Dermis blood vessel endothelial cell (primary cell): ENCODE measurements around the gene RTN4RL1. TPM values are rescaled to one million over a fixed set of nuclear protein-coding genes. Genes with fewer than 3 reads are reported as not detected.

Experiments used
- DNase-seq: peaks from one replicate; pipeline ENCODE4 v3.0.0; 2010
- total RNA-seq: library from RNA; depleted of rRNA; stranded (reverse); fragments of >200 nt; gene quantifications from 2 replicates; pipeline ENCODE4 v1.2.3, GENCODE V29; 2014

The RTN4RL1 gene
- total RNA-seq, 1 donor from 2014 or later, result 0.51 TPM

DNA sequence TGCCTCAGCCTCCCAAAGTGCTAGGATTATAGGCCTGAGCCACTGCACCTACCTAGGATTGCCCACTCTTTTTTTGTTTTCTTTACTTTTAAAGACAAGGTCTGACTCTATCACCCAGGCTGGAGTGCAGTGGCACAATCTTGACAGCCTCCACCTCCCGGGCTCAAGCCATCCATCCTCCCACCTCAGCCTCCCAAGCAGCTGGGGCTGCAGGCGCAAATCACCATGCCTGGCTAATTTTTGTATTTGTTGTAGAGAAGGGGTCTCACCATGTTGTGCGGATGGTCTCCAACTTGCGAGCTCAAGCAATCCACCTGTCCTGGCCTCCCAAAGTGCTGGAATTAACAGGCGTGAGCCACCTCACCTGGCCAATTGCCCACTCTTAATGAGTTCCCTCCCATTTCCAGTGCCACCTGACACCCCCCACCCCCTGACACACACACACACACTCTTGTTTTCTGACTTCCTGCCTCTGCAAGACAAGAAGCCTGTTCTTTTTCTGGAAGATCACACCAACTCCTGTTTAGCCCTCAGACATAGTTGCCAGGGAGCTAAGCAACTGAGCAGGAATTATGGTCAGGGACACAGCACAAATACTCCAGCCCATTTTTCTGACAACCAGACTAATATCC lies 19.2 kb upstream of the RTN4RL1 start:
- no peak for DNase-seq

DNA sequence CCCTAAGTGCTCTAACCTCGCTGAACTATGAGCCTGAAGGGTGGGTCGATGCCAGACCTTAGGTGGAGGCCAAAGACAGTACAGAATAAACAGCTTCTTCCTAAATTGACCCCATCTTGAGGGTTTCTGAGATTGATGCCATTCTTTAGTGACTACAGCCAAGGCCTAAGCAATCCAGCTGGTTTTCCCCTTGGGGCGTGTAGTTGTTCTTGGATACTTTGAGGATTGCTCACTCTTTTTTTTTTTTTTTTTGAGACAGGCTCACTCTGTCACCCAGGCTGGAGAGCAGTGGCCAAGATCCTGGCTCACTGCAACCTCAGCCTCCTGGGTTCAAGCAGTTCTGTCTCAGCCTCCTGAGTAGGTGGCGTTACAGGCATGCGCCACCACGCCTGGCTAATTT lies 18.7 kb upstream of the RTN4RL1 start:
- DNase-seq, result no peak

DNA sequence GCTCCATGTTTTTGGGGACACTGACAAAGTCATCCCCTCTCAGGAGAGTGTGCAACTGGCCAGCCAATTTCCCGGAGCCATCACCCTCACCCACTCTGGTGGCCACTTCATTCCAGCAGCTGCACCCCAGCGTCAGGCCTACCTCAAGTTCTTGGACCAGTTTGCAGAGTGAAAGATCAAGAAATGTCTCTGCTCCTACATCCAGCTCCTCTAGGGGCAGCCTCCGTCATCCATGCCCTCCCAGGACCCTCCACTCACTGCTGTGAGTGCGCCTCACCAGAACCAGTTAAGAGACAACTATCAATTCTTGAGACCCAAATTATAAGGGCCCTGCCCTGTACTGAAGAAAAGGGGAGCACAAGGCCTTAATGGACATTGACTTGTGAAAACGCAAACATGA lies 17.8 kb upstream of the RTN4RL1 start:
- no peak for DNase-seq

DNA sequence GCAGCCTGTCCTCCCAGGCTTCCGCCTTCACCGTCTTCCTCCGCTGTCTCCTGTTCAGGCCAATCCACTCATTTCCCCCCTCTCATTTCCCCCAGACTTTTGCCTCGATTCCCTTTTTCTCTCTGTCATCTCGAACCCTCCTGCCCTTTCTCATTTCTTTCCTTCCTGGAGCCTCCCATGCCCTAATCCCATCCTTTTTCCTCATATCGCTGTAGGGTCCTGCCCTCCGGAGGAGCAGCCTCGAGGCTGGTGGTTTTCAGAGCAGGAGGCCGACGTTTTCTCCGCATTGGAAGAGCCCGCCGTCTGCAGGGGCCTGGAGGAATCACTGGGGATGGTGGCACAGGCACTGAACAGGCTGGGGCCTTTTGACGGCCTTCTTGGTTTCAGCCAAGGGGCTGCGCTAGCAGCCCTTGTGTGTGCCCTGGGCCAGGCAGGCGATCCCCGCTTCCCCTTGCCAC lies 17.3 kb upstream of the RTN4RL1 start:
- DNase-seq, result peak; percentile 73

DNA sequence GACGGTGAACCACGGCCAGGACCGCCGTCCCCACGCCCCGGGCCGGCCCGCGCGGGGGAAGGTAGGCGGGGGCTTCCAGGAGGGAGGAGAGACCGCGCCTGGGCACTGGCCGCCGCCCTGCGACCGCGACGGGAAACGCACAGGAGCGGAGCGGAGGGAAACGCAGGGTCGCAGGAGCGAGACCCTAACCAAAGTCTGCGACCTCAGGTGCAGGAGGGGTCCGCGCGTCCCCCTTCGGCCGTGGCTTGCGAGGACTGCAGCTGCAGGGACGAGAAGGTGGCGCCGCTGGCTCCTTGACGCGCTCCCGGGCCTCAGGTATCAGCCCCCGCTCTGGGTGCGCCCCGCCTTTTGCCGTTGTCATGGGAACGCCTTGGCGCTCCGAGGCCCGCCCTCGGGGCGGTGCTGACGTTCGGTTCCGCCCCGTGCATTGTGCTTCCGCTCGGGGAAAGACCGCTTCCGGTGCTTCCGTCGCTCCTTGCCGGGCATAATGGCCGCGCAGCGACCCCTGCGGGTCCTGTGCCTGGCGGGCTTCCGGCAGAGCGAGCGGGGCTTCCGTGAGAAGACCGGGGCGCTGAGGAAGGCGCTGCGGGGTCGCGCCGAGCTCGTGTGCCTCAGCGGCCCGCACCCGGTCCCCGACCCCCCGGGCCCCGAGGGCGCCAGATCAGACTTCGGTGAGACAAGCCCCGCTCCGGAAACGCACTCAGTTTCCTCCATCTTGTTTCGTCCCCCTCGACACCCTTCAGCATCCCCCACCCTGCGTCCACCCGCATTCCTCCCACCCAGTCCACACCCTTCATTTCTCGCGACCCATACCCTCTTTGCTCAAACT lies 16.6 kb upstream of the RTN4RL1 start, which contains the start of gene OVCA2:
Gene OVCA2, plus strand, starts transcription at position 462 of the 829 bp plus-strand sequence. Its CDS starts 26 bp downstream, at position 488.
- DNase-seq, result peak; percentile 96

DNA sequence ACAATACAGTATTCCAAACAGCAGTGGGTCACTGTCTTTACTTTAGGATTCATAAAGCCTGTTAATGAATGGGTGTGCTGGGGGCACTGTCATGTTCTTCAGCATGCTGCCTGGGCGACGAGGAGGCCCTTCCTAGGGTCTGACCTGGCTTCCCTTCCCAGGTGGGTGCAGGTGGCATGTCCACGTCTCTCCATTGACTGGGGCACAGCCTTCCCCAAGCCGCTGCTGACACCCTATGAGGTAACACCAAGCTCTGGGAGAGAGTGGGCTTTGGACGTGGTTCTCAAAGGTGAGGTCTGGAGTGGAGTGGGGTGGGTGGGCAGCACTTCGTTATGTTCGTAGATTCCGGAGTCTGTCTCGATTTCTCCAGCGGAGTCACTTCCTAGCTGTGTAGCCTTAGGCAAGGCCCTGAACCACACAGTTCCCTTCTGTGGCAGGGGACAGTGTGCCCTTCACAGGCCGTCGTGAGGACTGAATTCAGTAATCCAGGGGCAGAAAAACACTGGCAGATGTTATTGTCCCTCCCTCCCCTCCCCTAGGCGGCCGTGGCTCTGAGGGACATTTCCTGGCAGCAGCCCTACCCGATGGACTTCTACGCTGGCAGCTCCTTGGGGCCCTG lies 15.9 kb upstream of the RTN4RL1 start:
- no peak for DNase-seq

DNA sequence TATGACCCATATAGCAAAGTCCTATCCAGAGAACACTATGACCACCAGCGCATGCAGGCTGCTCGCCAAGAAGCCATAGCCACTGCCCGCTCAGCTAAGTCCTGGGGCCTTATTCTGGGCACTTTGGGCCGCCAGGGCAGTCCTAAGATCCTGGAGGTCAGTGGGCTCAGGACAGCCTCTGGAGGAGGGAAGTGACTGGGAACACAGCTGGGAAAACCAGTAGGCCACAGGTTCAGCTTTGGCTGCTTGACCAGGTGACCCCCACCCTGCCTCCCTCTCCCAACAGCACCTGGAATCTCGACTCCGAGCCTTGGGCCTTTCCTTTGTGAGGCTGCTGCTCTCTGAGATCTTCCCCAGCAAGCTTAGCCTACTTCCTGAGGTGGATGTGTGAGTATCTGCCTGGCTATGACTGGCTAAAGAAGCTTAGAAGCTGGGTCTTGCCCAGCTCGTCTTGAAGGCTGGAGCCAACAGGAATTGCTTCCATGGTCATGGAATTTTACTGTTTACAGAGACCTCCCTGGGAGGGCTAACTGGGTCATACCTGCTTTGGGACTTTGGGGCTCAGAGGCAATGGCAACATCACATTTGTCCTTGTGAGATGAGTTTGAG lies 15.2 kb upstream of the RTN4RL1 start:
- DNase-seq, result no peak

DNA sequence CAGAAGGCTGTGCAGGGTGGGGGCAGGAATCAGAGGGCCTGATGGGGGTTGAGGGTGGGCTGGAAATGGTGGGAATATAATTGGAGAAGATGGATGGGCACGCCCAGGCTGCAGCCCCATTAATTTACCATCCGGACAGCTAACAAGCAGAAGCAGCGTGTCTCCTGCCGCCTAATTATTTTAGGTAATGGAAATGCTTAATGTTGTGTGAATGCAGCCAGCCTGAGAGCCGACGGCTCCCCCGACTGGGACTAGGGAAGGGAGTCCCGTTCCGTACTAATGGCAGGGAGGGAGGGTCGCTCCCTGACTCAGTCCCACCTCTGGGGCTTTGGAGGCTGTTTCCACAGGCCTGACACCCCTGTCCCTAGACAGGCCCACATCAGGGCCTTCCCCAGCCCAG lies 12.0 kb upstream of the RTN4RL1 start:
- no peak for DNase-seq

DNA sequence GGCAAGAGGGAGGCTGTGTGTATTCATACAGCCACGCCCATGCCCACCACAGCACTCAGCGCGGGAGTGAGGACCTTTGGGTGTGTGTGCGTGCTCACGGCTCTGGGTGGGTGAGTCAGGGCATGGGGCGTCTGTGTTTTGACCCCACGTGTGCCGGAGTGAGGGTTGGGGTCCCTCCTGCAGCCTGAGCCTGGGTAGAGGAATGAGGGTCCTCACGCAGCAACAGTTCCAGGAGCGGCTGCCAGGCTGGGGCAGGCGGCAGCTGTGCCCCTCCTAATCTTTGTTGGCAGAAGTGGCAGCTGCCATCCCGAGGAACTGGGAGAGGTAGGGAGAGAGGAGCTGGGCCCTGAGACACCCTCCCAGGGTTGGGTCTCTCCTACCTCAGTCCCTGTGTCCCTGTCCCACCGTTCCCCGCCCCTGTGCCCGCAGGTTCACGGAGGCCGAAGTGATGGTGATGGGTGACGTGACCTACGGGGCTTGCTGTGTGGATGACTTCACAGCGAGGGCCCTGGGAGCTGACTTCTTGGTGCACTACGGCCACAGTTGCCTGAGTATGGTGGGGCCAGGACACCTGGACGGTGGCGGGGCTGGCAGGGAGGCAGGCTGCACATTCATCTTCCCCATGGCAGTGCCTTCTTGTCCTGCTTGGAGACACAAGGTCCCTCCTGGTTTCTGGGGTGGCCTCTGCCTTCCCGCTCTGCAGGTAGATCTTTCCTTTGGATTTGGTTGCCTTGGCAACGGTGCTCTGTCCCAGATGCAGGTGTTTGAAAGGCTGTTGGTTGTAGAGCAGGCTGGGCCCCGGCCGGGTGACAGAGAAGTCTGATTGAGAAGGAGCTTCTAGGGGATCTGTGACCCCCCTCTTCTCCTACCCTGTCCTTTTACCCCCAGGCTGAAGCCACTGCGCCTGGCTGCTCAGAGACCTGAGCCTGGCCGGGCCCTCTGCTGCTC lies 10.7 kb upstream of the RTN4RL1 start:
- DNase-seq, result no peak

DNA sequence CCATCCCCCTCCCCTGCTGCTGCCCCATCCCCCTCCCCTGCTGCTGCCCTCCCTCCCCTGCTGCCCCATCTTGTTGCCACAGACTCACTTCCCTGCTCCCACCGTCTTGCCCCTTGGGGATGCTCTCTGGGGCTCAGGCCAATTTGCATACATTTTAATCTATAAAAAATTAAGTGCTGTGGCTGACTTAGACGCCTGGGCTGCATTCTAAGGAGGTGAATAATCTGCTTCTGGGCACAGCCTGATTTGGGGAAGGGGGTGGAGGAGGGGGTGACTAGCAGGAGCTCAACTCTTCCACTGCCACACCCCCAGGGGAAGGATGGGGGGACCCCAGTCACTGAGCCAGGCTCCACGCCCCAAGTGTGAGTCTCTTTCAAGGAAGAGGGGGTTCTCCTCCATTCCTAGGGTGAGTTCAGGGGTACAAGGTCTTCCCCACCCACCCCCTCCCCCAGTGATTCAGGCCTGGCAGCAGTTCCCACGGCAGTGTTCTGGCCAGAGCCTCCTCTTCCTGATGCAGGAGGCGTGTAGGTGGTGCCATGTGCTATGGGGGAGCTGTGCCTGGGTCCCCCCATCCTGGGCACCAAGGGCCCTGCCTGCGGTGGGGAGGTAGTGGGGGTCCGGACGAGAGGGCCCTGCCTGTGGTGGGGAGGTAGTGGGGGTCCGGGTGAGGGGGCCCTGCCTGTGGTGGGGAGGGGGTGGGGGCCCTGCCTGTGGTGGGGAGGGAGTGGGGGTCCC lies 9.8 kb upstream of the RTN4RL1 start:
- DNase-seq, result no peak

DNA sequence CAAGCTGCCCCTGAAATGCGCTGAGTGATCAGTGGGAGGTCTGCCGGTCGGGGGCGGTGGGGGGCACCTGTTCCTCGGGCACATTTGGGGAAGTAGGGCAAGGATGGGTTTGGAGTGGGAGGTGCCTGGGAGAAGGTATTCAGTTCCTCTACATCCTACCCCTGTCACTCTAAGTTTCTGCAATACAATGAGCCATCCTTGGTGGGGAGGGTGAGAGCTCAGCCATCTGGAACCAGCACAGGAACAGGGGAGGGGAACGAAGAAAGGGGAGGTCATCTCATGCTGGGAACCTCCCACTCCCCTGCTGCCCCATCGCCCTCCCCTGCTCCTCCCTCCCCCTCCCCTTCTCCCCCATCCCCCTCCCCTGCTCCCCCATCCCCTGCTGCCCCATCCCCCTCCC lies 9.0 kb upstream of the RTN4RL1 start:
- no peak for DNase-seq

DNA sequence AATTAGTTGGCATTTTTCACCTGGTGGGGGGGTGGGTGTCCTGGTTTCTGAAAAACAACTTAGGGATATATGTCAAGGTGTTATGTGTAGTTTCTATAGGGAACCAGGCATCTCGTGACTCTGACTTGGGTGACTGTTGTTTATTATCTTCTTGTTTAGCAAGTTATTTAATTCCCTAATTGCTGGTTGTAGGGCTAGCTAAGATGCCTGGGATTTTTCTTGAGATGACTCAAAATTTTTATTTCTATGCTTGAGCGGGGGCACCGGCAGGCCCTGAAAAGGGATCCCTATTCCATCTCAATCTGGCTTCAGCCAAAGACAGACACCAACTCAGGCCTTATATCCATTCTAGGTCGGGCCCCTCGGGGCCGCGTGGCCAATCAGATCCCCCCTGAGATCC lies 8.0 kb upstream of the RTN4RL1 start:
- no peak for DNase-seq

DNA sequence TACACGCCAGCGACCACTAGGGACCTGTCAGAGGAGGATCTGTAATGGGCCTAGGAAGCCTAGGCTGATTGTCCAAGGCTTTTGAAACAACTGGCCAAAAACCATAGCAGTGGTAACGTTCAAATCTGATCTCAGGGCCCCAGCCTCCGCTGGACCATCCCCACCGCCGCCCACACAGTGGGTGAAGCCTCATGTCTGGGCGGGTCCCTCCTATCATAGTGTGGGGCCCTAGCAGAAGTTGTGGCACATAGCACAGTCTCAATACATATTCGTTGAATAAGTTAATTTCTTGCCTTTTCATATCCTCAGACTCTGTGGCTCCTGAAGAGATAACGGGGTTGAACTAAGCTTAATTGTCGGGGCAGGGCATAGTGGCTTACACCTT lies 5.6 kb upstream of the RTN4RL1 start:
- DNase-seq, result peak; percentile 94

DNA sequence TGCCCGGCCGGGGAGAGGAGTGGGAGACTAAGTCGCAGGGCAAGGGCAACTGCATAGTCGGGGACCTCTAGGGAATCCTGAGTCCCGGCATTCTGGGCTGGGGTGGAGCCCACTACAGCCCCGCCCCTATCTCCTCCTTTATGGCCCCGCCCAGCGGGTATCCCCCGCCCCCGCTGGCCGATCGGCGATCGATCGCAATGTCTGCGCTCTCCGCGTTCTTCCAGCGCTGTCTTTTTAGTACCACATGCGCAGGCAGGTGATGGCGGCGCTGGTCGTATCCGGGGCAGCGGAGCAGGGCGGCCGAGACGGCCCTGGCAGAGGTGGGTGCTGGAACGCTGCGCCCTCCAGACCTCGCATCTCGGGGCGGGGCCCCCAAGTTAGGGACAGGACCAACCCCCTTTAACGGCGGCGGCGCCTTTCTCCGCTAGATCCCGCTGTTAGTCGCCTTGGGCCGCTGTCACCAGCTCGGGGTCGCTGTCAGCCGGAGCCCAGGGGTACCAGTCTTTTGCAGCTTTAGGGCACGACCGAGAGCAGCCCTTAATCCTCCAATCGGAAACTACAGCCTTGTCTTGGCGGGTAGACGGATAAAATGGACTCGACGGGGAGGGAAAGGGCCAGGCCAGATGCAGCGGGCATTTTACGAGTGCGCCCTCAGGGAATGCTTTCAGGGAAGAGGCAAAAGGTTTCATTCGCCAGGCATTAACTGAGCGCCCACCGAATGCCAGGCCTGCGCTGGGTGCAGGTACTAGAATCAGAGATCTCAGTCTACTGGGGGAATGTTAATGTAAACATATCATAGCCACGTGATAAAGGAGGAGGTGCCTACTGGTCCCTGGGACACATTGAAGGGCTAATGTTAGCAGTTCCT lies 5.0 kb upstream of the RTN4RL1 start, which contains the start of gene DPH1:
Gene DPH1, plus strand, starts transcription at position 243 of the 868 bp plus-strand sequence. Its CDS starts 17 bp downstream, at position 260.
- peak; percentile 92 for DNase-seq

DNA sequence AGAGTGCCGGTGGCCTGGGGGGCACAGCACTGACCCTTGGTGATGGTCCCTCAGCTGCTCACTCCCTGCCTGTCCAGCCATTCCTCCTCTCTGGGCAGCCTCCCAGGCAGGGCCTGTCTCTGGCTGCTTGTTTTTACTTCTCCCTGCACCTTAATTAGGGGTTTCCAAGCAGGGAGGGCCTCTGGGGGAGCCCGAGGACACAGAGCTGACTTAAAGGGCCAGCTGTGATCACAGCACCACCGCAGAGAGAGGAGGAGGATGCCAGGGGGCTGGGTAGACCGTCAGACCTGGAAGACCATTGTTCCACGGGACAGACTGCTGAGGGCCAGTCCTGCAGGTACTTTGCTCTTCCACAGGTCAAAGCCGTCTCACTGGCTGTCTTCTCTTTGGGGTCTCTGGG lies 3.6 kb upstream of the RTN4RL1 start:
- DNase-seq, result no peak

DNA sequence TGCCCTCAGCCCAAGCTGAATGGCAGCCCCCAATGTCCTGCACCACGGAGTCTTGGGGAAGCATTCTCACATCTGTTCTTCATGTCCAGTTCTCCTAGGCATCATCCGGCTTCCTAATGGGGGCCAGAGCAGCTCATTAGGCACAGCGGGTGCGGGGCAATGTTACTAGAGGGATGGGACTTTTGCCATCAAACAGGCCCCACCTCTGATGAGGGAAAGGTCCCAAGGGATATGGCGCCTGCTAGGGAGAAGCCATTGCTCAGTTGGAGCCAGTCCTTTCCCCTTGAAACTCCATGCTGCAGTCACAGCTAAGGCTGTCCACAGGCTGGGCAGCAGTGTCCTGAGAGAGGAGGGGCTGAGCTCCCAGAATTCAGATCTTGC lies 3.1 kb upstream of the RTN4RL1 start:
- DNase-seq, result no peak

DNA sequence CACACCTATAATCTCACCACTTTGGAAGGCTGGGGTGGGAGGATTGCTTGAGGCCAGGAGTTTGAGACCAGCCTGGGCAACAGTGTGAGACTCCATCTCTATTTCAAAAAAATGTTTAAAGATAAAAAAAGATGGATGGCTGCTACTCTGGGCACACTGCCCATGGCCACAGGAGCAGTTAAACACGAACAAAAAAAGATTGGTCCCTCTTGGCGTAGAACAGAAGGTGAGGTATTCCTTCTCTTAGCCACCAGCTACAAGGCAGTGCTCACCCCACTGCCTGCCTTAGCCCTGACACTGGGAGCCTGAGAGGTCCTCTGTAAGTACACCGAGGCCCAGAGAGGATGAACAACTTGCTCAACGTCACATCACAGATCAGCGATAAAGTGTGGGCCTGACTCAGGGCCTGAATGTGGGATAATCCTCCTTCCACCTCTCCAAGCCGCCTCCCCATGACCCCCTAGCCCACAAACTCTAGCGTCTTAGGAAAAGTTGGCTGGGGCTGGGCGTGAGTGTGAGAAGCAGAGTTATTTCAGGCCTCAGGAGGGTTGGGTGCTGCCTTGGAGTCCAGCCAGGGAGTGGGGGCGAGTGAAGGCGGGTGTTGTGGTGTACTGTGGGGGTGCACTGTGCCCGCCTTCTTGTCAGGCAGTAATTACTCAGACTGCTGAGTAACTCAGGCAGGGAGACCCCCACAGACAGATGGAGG lies 2.5 kb upstream of the RTN4RL1 start:
- DNase-seq, result no peak

DNA sequence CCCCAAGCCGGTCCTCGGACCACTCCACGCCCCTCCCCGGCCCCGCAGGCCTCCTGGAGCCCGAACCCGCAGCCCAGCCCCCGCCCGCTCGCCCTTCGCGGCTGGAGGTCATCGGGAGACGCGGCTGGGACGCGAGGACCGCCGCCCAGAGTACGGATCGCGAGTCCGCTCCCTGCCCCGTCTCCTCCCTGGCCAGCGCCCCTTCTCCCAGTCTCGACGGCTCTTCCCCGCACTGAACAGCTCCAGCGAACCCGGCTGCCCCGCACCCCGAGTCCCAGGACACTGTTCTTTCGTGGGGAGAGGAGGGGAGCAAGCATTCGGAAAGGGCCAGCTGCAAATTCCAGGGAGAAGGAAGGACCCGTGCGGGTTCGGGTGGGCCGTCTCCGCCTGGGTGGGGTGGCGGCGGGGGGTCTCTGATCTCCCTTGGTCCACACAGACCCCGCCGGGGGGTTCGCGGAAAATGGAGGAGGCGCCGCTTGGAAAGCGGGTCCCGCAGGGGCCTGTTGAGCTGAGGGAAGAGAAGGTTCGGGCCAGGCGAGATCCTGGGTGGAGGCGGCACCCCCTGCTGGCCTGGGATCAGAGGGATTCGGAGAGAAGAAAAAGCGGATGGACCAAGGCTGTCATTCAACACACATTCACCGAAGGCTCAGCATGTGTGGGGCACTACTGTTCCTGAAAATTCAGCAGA lies 632 bp upstream of the RTN4RL1 start:
- peak; percentile 75 for DNase-seq
